ENCODE measurements around the gene RPL28.

- TF ChIP-seq MAZ (IDR thresholded peaks at IDR 0.05; ENCODE audit: borderline replicate concordance, low read depth, low read length) = no peak
- no peak for TF ChIP-seq CTCF (conservative IDR thresholded peaks at IDR 0.05; ENCODE audit: low read depth, low read length)
- TF ChIP-seq SMC3 (IDR thresholded peaks at IDR 0.05; ENCODE audit: low read depth, low read length) = no peak
- TF ChIP-seq POLR2A (IDR thresholded peaks at IDR 0.05; ENCODE audit: low read depth, low read length) = no peak
- 0 out of 2 replicates have a peak, but pooled peaks have one; percentile 4 for TF ChIP-seq CEBPB (IDR thresholded peaks at IDR 0.05; ENCODE audit: low read depth, low read length)
- no peak for TF ChIP-seq RAD21 (IDR thresholded peaks at IDR 0.05; ENCODE audit: low read length)
- no peak for TF ChIP-seq NFE2L2 (IDR thresholded peaks at IDR 0.05; ENCODE audit: low read depth, low read length)
- no peak for TF ChIP-seq USF2 (IDR thresholded peaks at IDR 0.05; ENCODE audit: low read depth, low read length)
- no peak for TF ChIP-seq MAFK (IDR thresholded peaks at IDR 0.05; ENCODE audit: low read depth, low read length)
- no peak for TF ChIP-seq RFX5 (IDR thresholded peaks at IDR 0.05; ENCODE audit: low read depth, low read length)
- no peak for TF ChIP-seq BHLHE40 (IDR thresholded peaks at IDR 0.05; ENCODE audit: low read depth, low read length)
- no peak for TF ChIP-seq MXI1 (IDR thresholded peaks at IDR 0.05; ENCODE audit: borderline replicate concordance, low read depth, low read length)
- no peak for TF ChIP-seq RCOR1 (IDR thresholded peaks at IDR 0.05; ENCODE audit: insufficient replicate concordance, low read length)
- no peak for TF ChIP-seq CHD1 (IDR thresholded peaks at IDR 0.05; ENCODE audit: low read depth, low read length)
Observed at GRCh38 chr19:55451965-55452748, 66.4 kb downstream of the RPL28 start.

Measured in IMR-90 (cell line).